Measurements from ENCODE around the gene CDK5RAP2.
"Not testable (repeated sequence)": the region's sequence is repeated elsewhere in the genome, so short reads cannot be mapped to it uniquely, and the experiment has no call there.

The CDK5RAP2 gene

DNA sequence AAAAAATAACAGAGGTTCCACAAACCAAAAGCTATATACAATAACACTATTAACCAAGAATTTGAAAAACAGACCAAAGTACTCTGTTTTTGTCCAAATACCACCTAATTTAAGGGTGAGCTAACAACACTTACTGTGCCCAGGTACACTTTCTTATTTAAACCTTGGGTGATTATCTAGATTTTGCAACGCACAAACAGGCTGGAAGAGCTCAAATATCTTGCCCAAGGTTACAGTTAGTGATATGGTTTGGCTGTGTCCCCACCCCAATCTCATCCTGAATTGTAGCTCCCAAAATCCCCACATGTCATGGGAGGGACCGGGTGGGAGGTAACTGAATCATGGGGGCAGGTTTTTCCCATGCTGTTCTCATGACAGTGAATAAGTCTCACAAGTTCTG lies 58.9 kb downstream of the CDK5RAP2 start:
- no peak overlapping the region for H3K18ac ChIP-seq (ENCODE audit: low read length)

DNA sequence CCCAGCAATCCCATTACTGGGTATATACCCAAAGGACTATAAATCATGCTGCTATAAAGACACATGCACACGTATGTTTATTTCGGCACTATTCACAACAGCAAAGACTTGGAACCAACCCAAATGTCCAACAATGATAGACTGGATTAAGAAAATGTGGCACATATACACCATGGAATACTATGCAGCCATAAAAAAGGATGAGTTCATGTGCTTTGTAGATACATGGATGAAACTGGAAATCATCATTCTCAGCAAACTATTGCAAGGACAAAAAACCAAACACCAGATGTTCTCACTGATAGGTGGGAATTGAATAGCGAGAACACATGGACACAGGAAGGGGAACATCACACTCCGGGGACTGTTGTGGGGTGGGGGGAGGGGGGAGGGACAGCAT lies 64.0 kb downstream of the CDK5RAP2 start:
- H2BK120ac ChIP-seq (ENCODE audit: low read depth, low read length); H3K79me1 ChIP-seq (ENCODE audit: low read depth, low read length); H3K4me1 ChIP-seq (ENCODE audit: control insufficient read depth in 2 of 2, insufficient read depth in 1 of 2, low read depth in 1 of 2, low read length in 2 of 2); H2BK5ac ChIP-seq (ENCODE audit: low read length); H3K14ac ChIP-seq (ENCODE audit: low read length); H2AFZ ChIP-seq (ENCODE audit: low read length); H3K23ac ChIP-seq (ENCODE audit: low read depth, low read length, poor library complexity); H4K91ac ChIP-seq (ENCODE audit: low read depth, low read length, poor library complexity); H4K8ac ChIP-seq (ENCODE audit: low read depth, low read length); H2BK15ac ChIP-seq (ENCODE audit: low read length); H3K4me2 ChIP-seq (ENCODE audit: insufficient read depth, low read length, poor library complexity, severe bottlenecking); H3K4me3 ChIP-seq (ENCODE audit: low read length in 2 of 2); H3K4ac ChIP-seq (ENCODE audit: low read length); H3K27ac ChIP-seq (replicated peaks; ENCODE audit: low read length); H3K18ac ChIP-seq (ENCODE audit: low read length); H2BK12ac ChIP-seq (ENCODE audit: low read length); H2AK5ac ChIP-seq (ENCODE audit: low read depth, low read length); H3K27me3 ChIP-seq (ENCODE audit: control insufficient read depth in 3 of 3, insufficient read depth in 3 of 3, low read depth in 1 of 3, low read length in 3 of 3); DNase-seq (ENCODE audit: low spot score); H3K9ac ChIP-seq (ENCODE audit: low read depth, low read length, poor library complexity): not testable (repeated sequence)
- WGBS, 2 donors (ENCODE audit: extremely low coverage in 2 of 2, insufficient read length in 2 of 2, insufficient replicate concordance in 1 of 2): no CpG with 5 or more reads among the region's 4 CpGs
- H3K9me3 ChIP-seq (replicated peaks in 1 of 2; ENCODE audit: control insufficient read depth in 2 of 2, insufficient read depth in 1 of 2, low read depth in 1 of 2, low read length in 2 of 2): peaks cover 2 to 15% of the 10 kb centered on the region in 2 donors
- peaks cover 20 to 85% of the 10 kb centered on the region in 2 donors for H3K36me3 ChIP-seq (replicated peaks in 1 of 2; ENCODE audit: control insufficient read depth in 2 of 2, insufficient read depth in 2 of 2, low read length in 2 of 2)

More for the DNA sequence above, 58.9 kb downstream of the CDK5RAP2 start:
- Histone ChIP-seq H3K27ac (replicated peaks; ENCODE audit: low read length) (no peak overlapping the region), H3K79me1 (ENCODE audit: low read depth, low read length) (peaks cover 2% of the 10 kb centered on the region), H3K9me3 (replicated peaks in 1 of 2; ENCODE audit: control insufficient read depth in 2 of 2, insufficient read depth in 1 of 2, low read depth in 1 of 2, low read length in 2 of 2) (peaks cover 2 to 3% of the 10 kb centered on the region in 2 donors), H3K9ac (ENCODE audit: low read depth, low read length, poor library complexity) (no peak overlapping the region), H3K23ac (ENCODE audit: low read depth, low read length, poor library complexity) (no peak overlapping the region), H2AK5ac (ENCODE audit: low read depth, low read length) (no peak overlapping the region), H3K27me3 (ENCODE audit: control insufficient read depth in 3 of 3, insufficient read depth in 3 of 3, low read depth in 1 of 3, low read length in 3 of 3) (no peaks in the 10 kb centered on the region), H2AFZ (ENCODE audit: low read length) (no peak overlapping the region), H2BK12ac (ENCODE audit: low read length) (no peak overlapping the region), H3K36me3 (replicated peaks in 1 of 2; ENCODE audit: control insufficient read depth in 2 of 2, insufficient read depth in 2 of 2, low read length in 2 of 2) (peaks cover 33 to 88% of the 10 kb centered on the region in 2 donors), H3K4me2 (ENCODE audit: insufficient read depth, low read length, poor library complexity, severe bottlenecking) (no peak overlapping the region), H4K91ac (ENCODE audit: low read depth, low read length, poor library complexity) (no peak overlapping the region), H2BK15ac (ENCODE audit: low read length) (no peak overlapping the region), H3K4me3 (ENCODE audit: low read length in 2 of 2) (no peak overlapping the region), H3K14ac (ENCODE audit: low read length) (no peak overlapping the region), H2BK5ac (ENCODE audit: low read length) (no peak overlapping the region), H3K4ac (ENCODE audit: low read length) (no peak overlapping the region), H2BK120ac (ENCODE audit: low read depth, low read length) (no peak overlapping the region), H3K4me1 (ENCODE audit: control insufficient read depth in 2 of 2, insufficient read depth in 1 of 2, low read depth in 1 of 2, low read length in 2 of 2) (no peaks in the 10 kb centered on the region), H4K8ac (ENCODE audit: low read depth, low read length) (no peak overlapping the region)
- DNase-seq (ENCODE audit: low spot score): no peak
- no CpG with 5 or more reads among the region's 2 CpGs for WGBS, 2 donors (ENCODE audit: extremely low coverage in 2 of 2, insufficient read length in 2 of 2, insufficient replicate concordance in 1 of 2)

DNA sequence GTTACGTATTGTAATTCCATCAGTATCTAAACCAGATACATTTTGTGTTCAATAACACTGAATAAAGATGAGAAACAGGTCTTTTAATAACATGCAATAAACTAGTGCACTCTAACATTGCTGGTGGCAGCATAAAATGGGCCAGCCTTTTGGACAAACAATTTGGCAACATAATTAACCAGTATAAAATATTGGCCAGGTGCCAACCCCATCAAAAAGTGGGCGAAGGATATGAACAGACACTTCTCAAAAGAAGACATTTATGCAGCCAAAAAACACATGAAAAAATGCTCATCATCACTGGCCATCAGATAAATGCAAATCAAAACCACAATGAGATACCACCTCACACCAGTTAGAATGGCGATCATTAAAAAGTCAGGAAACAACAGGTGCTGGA lies 64.5 kb downstream of the CDK5RAP2 start:
- no CpG with 5 or more reads among the region's 3 CpGs for WGBS, 2 donors (ENCODE audit: extremely low coverage in 2 of 2, insufficient read length in 2 of 2, insufficient replicate concordance in 1 of 2)
- H4K8ac ChIP-seq (ENCODE audit: low read depth, low read length); H2AK5ac ChIP-seq (ENCODE audit: low read depth, low read length); H2BK15ac ChIP-seq (ENCODE audit: low read length); H3K9ac ChIP-seq (ENCODE audit: low read depth, low read length, poor library complexity); H3K23ac ChIP-seq (ENCODE audit: low read depth, low read length, poor library complexity); H3K27me3 ChIP-seq (ENCODE audit: control insufficient read depth in 3 of 3, insufficient read depth in 3 of 3, low read depth in 1 of 3, low read length in 3 of 3); H3K27ac ChIP-seq (replicated peaks; ENCODE audit: low read length); DNase-seq (ENCODE audit: low spot score); H2BK12ac ChIP-seq (ENCODE audit: low read length); H3K79me1 ChIP-seq (ENCODE audit: low read depth, low read length); H3K4me1 ChIP-seq (ENCODE audit: control insufficient read depth in 2 of 2, insufficient read depth in 1 of 2, low read depth in 1 of 2, low read length in 2 of 2); H3K4me2 ChIP-seq (ENCODE audit: insufficient read depth, low read length, poor library complexity, severe bottlenecking); H3K18ac ChIP-seq (ENCODE audit: low read length); H3K14ac ChIP-seq (ENCODE audit: low read length); H3K4ac ChIP-seq (ENCODE audit: low read length); H3K4me3 ChIP-seq (ENCODE audit: low read length in 2 of 2); H4K91ac ChIP-seq (ENCODE audit: low read depth, low read length, poor library complexity); H2BK120ac ChIP-seq (ENCODE audit: low read depth, low read length); H2AFZ ChIP-seq (ENCODE audit: low read length); H2BK5ac ChIP-seq (ENCODE audit: low read length): not testable (repeated sequence)
- Histone ChIP-seq H3K9me3 (replicated peaks in 1 of 2; ENCODE audit: control insufficient read depth in 2 of 2, insufficient read depth in 1 of 2, low read depth in 1 of 2, low read length in 2 of 2) (peaks cover 2 to 17% of the 10 kb centered on the region in 2 donors), H3K36me3 (replicated peaks in 1 of 2; ENCODE audit: control insufficient read depth in 2 of 2, insufficient read depth in 2 of 2, low read length in 2 of 2) (peaks cover 22 to 85% of the 10 kb centered on the region in 2 donors)

DNA sequence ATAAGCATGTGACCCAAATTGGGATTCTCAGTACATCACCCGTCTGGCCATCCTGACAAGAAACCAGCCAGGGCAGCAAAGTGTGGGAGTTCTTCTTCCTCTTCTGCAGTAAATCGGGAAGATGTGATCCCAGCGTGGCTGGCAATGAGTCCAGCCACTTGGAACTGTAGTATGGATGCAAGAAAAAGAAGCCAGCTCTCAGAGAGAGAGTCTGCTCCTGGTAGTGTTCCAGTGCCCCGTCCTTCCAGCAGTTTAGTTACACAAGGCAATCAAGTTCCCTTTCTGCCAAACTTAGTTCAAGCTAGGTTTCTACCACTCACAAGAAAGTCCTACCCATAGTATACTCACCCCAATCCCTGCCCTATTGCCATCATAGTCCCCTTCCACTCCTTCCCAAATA lies 65.6 kb downstream of the CDK5RAP2 start:
- Histone ChIP-seq H3K9me3 (replicated peaks in 1 of 2; ENCODE audit: control insufficient read depth in 2 of 2, insufficient read depth in 1 of 2, low read depth in 1 of 2, low read length in 2 of 2) (peaks cover 2 to 17% of the 10 kb centered on the region in 2 donors), H2AFZ (ENCODE audit: low read length) (no peak overlapping the region), H3K4me3 (ENCODE audit: low read length in 2 of 2) (no peak overlapping the region), H3K9ac (ENCODE audit: low read depth, low read length, poor library complexity) (no peak overlapping the region), H3K36me3 (replicated peaks in 1 of 2; ENCODE audit: control insufficient read depth in 2 of 2, insufficient read depth in 2 of 2, low read length in 2 of 2) (peaks cover 20 to 87% of the 10 kb centered on the region in 2 donors), H3K4me1 (ENCODE audit: control insufficient read depth in 2 of 2, insufficient read depth in 1 of 2, low read depth in 1 of 2, low read length in 2 of 2) (no peaks in the 10 kb centered on the region), H2BK120ac (ENCODE audit: low read depth, low read length) (no peak overlapping the region), H4K8ac (ENCODE audit: low read depth, low read length) (no peak overlapping the region), H3K4me2 (ENCODE audit: insufficient read depth, low read length, poor library complexity, severe bottlenecking) (no peak overlapping the region), H4K91ac (ENCODE audit: low read depth, low read length, poor library complexity) (no peak overlapping the region), H3K4ac (ENCODE audit: low read length) (no peak overlapping the region), H2AK5ac (ENCODE audit: low read depth, low read length) (no peak overlapping the region), H2BK5ac (ENCODE audit: low read length) (no peak overlapping the region), H2BK12ac (ENCODE audit: low read length) (no peak overlapping the region), H3K27me3 (ENCODE audit: control insufficient read depth in 3 of 3, insufficient read depth in 3 of 3, low read depth in 1 of 3, low read length in 3 of 3) (no peaks in the 10 kb centered on the region), H3K18ac (ENCODE audit: low read length) (no peak overlapping the region), H3K14ac (ENCODE audit: low read length) (no peak overlapping the region), H3K79me1 (ENCODE audit: low read depth, low read length) (peaks cover 2% of the 10 kb centered on the region), H2BK15ac (ENCODE audit: low read length) (no peak overlapping the region), H3K23ac (ENCODE audit: low read depth, low read length, poor library complexity) (no peak overlapping the region), H3K27ac (replicated peaks; ENCODE audit: low read length) (no peak overlapping the region)
- no peak for DNase-seq (ENCODE audit: low spot score)
- WGBS, 2 donors (ENCODE audit: extremely low coverage in 2 of 2, insufficient read length in 2 of 2, insufficient replicate concordance in 1 of 2): no CpG with 5 or more reads among the region's 4 CpGs
